GM21367 (cell line): ENCODE data around the gene SORL1.
"Not testable (repeated sequence)": the region's sequence is repeated elsewhere in the genome, so short reads cannot be mapped to it uniquely, and the experiment has no call there.

Source experiments
- ATAC-seq: cut with Tn5 transposase; IDR thresholded peaks from one replicate; pipeline ENCODE4 v1.9.1; 2021; ENCODE audit not compliant: unreplicated experiment

SORL1 gene

DNA sequence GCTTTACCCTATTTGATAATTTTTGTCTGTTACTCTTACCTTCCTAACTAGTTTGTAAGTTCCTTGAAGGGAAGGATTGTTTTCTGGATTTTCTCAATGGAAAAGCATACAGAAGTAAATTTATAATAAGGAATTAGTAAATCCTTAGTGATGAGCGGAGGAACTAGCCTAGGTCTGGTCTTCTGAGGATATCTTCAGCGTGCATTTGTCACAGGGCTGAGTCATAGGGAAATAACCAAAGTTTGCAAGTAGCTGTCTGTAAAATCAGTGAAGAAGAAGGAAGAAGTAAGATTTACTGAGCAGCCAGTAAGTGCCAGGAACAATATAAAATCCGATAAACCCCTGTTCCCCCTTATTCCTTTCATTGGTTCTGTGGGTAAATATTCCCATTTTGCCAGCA is 163.4 kb downstream of the SORL1 start:
- ATAC-seq = no peak

DNA sequence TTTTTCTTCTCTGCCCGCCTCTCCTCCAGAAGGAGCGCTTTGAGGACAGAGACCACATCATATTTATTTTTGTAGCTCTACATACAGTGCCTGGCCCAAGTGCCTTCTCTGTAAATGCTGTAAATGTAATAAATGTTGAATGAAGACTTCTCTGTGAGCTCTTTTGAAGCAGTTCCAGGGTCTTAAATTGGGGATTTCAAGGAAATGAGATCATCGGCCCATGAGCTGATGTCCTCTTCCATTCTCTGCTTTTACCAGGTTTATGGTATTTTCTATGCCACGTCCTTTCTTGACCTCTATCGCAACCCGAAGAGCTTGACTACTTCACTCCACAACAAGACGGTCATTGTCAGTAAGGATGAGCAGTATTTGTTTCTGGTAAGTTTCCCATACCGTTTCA is 166.4 kb downstream of the SORL1 start:
- ATAC-seq = no peak

DNA sequence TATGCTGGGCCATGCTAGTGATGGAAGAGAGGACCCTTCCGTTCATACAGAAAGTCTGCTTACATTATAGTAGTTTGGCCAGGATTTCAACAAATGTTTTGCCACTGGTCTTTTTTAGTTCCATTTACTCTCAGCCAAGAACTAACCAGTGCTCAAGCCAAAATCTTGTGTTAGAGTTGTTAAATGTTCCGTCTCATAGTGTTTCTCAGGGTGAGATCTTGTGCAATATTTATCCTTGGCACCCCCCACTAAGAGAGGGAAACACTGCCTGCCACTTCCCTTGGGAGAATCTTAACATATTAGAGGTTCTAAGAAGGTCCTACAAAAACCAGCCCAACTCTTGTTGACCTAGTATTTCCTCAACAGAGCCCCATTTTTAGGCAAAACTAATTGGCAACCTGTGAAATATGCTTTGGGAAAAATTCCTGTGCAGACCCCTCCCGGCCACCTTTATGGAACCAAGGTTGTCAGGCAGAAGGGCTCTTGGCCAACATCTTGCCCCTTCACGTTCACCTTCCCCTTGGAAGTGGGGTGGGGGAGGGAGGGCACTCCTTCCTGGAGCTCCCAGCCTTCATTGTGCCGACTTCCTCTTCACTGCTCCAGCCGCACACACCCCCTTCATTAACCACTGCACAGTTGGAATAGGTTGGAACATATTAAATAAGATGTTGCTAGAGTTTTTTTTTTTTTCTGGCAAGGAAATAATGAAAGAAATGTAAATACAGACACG is 173.8 kb downstream of the SORL1 start:
- ATAC-seq = no peak

GRCh38 chr11:121626507-121626875 is 174.4 kb downstream of the SORL1 start:
- no peak for ATAC-seq

GRCh38 chr11:121626980-121627379 is 174.9 kb downstream of the SORL1 start:
- ATAC-seq = no peak

DNA sequence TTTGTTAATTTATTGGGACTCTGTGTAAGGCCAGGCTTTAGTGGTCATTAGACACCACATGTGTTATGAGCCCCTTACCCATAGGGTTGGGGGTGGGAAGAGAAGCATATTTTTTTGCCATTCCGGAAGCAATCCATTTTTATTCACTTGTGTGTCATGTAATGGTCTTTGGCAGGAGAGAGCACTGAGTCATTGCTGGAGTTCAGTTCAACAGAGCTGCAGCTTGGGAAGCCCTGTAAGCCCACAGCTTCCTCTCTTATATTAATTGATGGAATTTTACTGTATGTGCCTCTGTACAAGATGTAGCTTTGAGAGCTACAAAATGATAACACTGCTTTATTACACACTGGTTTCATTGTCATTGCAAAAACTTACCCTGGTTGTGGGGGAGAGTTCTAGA is 177.9 kb downstream of the SORL1 start:
- ATAC-seq = no peak

DNA sequence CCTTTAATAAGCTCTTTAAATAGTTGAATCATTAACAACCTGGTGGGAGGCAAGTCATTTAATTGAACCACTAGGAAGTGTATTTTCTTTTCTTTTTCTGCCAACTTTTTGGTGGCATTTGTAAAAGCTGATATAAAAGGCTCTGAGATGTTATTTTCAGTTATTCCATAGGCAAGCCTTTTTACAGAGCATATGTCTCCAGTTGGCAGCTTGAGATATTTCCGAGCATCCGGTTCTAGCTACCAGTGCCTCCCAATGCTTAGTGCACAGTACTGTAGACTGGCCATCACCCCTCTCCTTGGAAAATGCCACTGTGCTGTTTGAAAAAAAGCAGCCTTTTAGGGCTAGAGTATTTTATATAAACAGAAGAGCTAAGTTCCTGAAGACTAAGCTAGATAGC is 179.3 kb downstream of the SORL1 start:
- no peak for ATAC-seq

DNA sequence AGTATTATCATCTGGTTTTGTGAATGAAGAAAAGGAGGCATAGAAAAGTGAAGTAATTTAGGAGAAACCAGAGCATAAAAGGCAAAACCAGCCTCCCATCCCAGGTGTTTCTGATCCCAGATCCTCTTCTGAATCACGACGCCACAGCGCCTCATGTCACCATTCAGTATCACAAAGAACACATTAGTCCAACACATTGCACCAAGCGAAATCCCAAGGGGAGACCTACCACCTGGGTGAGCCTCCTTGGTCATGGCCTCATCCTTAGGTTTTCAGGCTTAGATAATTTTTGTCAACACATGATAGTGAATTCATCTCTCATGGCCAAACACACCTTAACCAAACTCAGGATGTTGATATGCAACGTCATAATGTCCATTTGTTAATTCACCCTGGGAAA is 182.2 kb downstream of the SORL1 start:
- ATAC-seq = no peak

GRCh38 chr11:121634889-121635288 is 182.8 kb downstream of the SORL1 start:
- no peak for ATAC-seq

DNA sequence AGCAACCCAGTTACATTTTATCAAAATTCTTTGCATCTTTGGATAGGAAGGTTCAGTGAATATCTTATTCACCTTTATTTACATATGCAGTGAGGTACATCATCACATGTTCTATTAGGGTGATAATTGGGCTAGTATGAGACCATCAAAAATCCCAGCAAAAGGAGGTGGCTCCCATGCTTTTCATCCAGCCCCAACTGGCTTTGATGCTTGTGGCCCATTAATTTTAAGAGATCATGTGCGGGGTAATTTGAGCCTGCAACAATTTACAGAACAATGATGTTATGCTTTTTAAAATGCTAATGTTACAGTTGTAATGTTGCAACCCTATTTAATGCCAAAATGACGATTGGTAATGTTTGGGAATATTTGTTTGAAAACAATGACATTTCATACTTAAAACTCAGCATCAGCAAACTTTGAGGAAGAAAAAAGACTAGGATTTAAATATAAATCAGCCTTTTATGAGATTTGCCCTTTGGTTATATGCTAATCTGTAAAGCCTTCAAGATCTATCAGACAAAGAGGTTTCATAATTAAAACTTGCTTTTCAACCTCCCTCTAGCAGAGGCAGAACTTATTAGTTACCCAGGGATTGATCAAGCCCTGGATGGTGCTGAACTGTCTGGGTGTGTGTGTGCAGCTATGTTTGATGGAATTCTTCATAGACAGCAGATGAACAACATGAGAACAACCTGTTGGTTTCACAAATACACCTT is 184.1 kb downstream of the SORL1 start:
- no peak for ATAC-seq

- no peak for ATAC-seq
Measured at GRCh38 chr11:121636800-121637176, 184.7 kb downstream of the SORL1 start.

GRCh38 chr11:121637587-121637986 is 185.5 kb downstream of the SORL1 start:
- not testable (repeated sequence) for ATAC-seq

DNA sequence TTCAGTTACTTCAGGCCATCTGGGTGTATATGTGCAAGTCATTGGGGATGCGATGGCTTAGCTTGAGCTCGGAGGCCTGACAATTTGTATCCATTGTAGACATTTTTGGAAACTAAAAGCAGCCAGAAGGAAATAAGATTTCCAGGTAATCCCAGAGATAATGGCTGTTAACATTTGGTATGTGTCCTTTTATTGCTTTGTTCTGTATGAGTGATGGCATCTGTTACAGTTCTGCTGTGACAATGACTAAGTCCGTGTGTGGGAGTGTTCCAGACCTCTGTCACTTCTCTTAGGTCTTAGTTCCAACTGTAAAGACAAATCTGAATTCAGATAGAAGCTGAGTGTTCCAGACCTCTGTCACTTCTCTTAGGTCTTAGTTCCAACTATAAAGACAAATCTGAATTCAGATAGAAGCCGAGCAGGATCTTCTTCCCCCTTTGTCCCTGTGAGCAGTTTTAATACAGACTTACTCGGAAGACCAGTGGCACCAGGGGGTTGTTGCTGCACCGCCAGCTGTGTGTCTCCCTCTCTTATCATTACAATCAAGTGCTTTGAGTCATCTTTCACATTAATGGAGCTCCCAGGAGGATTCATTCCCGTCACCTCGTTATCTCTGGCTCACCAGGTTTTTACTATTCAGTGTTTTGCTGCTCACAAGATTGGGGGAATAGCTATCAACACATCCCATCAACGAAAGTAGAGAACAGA is 191.5 kb downstream of the SORL1 start:
- ATAC-seq = no peak

DNA sequence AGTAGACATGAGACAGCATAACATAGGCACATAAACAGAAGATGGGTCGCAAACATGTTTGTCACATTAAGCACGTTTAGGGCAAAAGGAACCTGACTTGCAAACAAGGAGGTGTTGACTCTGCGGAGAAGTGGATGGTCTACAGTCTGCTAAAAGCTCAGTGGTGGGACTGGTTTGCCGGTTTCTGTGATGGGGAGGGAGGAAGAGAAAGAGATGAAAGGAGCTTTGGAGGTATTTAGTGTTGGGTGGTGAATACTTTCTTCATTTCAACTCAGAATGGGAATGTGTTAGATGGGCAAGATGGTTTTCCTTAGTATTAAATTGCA is 192.0 kb downstream of the SORL1 start:
- no peak for ATAC-seq

DNA sequence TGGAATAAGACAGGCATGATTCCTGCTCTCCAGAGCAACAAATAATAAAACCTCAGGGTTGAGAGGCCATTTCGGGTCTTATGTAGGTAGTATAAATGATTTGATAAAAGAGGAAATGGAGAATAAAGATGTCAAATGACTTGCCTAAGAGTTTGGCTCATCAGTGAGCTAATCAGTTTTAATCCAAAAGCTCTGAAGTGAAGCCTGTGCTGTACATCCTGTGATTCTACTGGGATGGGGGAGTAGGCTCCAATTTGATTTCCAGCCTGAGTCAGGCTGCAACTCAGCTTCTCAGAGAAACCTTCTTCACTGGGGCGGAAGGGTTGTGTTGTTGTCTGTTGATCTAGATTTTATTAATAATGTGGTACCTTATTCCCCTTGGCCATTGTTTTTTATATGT is 192.9 kb downstream of the SORL1 start:
- ATAC-seq = no peak

DNA sequence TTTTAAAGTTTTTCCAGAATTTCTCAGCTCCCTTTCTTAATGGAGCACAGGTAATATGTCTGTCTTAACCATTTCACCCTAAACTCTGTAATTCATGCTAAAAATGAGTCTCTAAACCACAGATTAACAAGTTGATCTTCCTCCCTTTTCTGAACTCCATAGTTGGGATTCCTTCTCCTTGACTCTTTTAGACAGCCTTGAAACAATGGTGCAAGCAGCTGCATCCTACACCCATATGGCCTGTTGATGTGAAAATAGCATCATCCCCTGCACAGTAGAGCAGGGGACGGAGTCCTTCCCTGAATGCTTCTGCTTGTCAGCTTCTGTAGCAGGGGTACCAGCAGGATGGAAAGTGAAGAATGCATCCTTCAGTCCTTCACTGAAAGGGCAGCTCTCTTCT is 193.5 kb downstream of the SORL1 start:
- no peak for ATAC-seq

DNA sequence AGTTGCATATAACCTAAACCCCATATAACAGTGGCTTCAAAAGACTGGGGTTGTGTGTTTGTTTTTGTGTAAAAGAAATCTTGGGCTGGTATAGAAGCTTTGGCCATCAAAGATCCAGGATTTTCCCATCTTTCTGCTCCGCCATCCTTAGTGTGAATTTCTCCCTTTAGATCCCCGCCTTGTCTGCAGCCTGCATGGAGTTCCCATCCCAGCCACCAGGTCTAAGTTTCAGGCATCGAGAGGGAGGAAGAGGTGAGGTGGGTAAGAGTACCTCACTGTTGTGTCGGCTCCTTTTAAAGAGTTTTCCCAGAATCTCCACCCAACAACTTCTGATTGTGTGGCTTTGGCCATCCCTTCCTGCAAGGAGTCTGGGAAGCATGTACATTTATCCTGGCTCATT is 196.2 kb downstream of the SORL1 start:
- ATAC-seq = no peak

DNA sequence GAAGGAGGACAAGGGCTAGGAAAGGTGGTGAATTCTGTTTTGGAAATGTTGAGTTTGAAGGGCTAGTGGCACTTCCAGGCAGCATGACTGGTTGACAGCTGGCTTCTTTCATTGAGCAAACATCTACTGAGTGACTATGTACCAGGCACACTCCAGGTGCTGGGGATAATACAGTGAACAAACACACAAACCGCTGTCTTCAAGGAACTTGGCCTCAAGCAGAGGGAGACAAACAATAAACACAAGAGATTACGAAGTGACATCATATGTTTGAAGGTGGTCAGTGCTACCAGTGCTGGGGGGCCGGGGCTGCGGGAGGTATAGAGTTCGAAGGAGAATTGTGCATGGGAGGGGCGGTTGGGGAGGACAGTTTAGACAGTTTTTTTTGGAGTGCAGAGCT is 197.7 kb downstream of the SORL1 start:
- no peak for ATAC-seq

DNA sequence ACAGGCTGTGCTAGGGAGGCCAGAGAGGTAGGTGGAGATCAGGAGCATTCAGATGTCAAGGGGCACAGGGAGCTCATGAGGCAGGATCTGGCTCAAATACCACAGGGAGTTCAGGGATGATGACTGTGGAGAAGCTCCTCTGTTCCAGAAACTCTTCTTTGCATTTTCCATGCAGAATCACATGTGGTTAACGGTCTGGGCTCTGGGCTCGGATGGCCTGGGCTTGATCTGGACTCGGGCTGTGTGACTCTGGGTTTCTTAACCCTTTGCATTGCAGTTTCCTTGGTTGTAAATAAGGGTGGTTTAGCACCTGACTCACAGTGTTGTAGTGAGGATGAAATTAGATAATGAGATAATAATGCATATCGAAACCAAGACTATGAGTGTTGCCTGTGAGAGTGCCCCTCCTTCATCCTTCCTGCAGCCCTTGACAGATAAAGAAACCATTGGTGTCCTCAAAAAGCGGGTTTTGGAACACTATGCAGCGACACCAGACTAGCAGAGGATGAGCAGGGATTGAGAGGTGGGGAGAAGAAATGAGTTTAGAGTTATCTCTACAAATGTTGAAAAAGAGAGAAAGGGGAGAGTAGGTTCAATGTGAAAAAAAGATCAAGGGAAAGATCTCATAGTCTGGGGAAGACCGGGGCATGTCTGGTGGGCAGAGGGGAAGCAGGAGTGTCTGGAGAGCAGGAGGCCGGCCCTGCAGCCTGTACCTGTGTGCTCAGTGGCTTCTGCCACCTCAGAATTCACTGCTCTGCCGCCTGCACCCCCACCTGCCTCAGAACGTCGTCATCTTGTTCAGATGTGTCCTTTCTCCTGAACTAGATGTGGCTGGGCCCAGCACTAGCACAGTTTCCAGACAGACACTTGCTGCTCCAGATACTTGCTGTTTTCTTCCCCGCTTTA is 198.5 kb downstream of the SORL1 start:
- no peak for ATAC-seq

- no peak for ATAC-seq
Measured at GRCh38 chr11:121651257-121651605, 199.1 kb downstream of the SORL1 start.

DNA sequence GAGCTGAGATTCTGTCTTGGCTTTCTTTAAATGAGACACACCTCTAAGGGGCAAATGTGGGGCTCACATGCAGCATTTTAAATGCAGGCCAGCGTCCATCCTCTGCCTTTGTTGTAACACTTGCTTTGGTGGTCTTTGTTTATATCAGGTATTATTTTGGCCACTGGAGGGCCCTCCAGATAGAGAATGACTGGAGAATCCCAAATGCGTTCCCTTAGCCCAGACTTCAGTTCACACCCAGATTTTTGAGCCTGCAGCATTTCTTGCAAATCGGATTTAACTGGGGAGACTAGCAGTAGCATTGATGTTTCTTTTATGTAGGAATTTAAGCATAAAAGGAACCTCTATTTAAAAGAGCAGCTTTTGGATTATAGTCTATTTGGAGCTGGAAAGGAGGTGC is 200.9 kb downstream of the SORL1 start:
- ATAC-seq = no peak
